HG03460 (cell line): Measurements from ENCODE around the gene CBFA2T3.
"Not testable (repeated sequence)": the region's sequence is repeated elsewhere in the genome, so short reads cannot be mapped to it uniquely, and the experiment has no call there.

Source experiments
- ATAC-seq: cut with Tn5 transposase; IDR thresholded peaks from one replicate; pipeline ENCODE4 v1.9.1; 2021; ENCODE audit not compliant: unreplicated experiment

Gene CBFA2T3

DNA sequence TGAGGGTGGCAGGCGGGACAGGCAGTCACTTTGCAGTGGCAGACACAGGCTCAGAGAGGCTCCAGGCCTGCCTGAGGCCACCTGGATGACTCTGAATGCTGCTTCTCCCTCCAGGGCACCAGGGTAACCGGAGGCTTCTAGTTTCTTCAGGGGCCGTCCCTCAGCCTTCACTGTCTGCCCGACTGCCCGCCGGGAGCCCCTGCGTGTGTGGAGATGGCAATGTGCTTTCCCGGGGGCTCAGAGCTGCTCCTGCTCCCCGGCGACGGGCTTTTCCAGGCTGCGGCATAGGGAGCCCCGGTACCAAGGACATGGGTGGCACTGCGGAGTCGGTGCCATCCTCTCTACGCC lies 51.5 kb downstream of the CBFA2T3 start:
- ATAC-seq: no peak

- no peak for ATAC-seq
These were observed 52.0 kb downstream of the CBFA2T3 start for GRCh38 chr16:88924834-88925539.

GRCh38 chr16:88923926-88924833 lies 52.8 kb downstream of the CBFA2T3 start:
- no peak for ATAC-seq

GRCh38 chr16:88923450-88923849 lies 53.6 kb downstream of the CBFA2T3 start:
- no peak for ATAC-seq

- no peak for ATAC-seq
These were observed 54.1 kb downstream of the CBFA2T3 start for GRCh38 chr16:88922826-88923410.

- no peak for ATAC-seq
These were observed 54.7 kb downstream of the CBFA2T3 start for GRCh38 chr16:88922114-88922825.

DNA sequence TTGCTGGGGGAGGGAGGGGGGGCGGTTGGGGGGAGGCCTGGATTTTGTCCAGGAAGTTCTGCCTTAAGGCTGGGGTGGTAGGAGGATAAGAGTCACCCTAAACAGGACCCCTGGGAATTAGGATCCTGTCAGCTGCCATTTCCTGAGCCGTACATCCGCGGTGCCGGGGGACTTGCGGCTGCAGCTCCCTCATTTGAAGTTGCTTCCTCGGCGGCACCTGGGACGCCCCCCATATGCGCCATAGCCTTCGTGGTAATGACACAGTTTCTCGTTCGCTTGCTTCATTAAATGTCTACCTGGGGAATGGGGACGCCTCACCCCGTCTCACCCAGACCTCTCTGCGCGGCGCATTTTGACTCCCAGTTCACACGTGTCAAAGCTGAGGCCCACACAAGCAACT lies 55.4 kb downstream of the CBFA2T3 start:
- no peak for ATAC-seq

GRCh38 chr16:88920618-88921590 lies 56.1 kb downstream of the CBFA2T3 start:
- ATAC-seq: no peak

GRCh38 chr16:88919936-88920335 lies 57.1 kb downstream of the CBFA2T3 start:
- ATAC-seq: no peak

- not testable (repeated sequence) for ATAC-seq
These were observed 58.1 kb downstream of the CBFA2T3 start for GRCh38 chr16:88918896-88919295.

DNA sequence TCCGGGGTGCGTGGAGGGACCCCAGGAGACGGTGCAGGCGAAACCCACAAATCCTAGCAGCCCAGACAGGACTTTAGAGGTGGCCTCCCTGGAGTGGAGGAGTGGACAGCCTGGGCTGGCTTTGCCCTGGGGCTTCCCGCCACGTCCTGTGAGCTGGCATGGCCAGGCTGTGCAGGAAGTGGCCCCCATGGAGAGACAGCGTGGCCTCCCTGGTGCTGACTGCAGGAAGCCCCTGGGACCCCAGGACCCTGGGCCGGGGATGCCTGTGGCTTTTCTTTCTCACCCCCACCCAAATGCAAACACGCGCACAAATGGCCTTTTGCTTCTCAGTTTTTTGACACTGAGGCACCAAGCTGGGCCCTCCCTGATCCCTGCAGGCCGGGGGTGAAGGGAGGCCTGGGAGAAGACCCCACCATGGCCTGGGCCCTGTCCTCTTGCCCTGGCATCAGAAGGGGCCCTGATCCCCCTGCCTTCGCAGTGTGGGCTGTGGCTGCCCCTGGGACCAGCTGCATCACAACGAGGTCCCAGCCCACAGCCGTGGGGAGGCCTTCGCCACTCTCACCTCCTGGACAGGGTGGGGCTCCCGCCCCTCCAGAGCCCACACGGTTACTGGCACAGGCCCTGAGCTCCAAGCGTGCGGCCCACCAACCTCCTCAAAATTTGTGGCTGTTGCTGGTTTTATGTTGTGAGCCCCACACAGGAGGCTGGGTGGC lies 58.9 kb downstream of the CBFA2T3 start:
- no peak for ATAC-seq

GRCh38 chr16:88917146-88917914 lies 59.7 kb downstream of the CBFA2T3 start:
- ATAC-seq: no peak

- no peak for ATAC-seq
These were observed 61.2 kb downstream of the CBFA2T3 start for GRCh38 chr16:88915639-88916327.

DNA sequence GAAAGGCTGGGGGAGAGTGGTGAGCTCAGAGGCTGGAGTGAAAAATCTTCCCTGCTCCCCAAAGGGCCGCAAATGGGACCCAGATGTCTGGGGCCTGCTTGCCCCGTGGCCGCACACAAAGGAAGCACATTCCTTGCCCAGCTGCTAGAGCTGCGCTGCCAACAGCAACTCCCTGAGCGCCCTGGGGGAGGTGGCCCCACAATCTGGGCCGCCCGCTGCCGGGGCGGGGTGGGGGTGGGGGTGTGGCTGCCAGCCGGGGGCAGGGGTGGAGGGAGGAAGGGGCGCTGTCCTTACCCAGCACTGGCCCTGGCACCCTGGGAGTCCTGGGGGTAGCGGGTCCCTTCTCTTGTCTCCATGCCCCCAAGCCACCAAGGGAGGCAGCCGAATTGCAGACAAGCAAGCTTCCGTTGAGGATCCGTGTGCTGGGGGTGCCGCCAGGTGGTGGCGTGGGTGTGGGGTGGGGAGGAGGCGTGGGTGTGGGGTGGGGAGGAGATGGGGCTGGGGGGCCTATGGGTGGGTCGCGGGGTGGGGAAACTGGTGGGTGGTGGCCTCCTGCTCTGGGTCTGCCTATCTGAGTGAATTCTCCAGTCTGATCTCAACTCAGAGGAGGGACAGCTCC lies 62.1 kb downstream of the CBFA2T3 start:
- ATAC-seq: no peak

- no peak for ATAC-seq
These were observed 63.1 kb downstream of the CBFA2T3 start for GRCh38 chr16:88913870-88914269.

DNA sequence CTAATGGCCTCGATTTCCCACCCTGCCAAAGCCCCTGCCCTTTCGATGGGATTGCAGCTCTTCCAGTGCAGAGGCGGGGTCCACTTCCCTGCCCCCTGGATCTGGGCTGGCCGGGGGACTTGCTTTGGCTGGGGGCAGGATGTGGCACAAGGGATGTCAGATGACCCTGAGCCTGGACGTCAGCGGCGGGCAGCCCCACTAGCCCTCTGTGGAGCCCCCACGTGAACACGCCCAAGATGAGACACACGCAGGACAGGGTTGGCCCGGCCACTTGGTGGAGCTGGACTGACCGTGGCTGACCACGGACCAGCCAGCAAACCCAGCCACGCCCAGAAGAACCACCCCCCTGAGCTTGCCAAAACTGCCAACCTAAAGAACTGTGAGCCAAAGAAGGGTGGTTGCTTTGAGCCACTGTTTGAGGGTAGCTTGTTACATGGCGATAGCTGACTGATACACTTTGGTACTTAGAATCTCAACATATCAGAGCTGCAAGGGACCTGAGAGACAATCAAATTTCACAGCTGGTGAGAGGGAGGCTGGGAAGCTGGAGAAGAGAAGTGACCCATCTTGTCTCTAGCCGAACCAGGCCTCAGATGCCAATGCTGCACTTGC lies 63.9 kb downstream of the CBFA2T3 start:
- no peak for ATAC-seq

GRCh38 chr16:88912556-88912955 lies 64.5 kb downstream of the CBFA2T3 start:
- ATAC-seq: no peak
